ENCODE data around the gene TUFT1.

TUFT1 gene

GRCh38 chr1:151540021-151540981, at the start of gene TUFT1:
TSS of gene TUFT1 (plus strand) at chr1:151540309. CDS start at chr1:151540367, 58 bp downstream.
- peak; percentile 55 for DNase-seq

- DNase-seq, result no peak
These were observed 48.5 kb upstream of the TUFT1 start for GRCh38 chr1:151491641-151492040.

- DNase-seq, result no peak
These were observed 48.0 kb upstream of the TUFT1 start for GRCh38 chr1:151492120-151492519.

GRCh38 chr1:151493042-151493441, 47.1 kb upstream of the TUFT1 start:
- DNase-seq, result no peak

- DNase-seq, result no peak
These were observed 45.3 kb upstream of the TUFT1 start for GRCh38 chr1:151494741-151495281.

- no peak for DNase-seq
These were observed 44.8 kb upstream of the TUFT1 start for GRCh38 chr1:151495316-151495715.

- DNase-seq, result no peak
These were observed 40.7 kb upstream of the TUFT1 start for GRCh38 chr1:151499365-151499764.

- no peak for DNase-seq
These were observed 40.2 kb upstream of the TUFT1 start for GRCh38 chr1:151499930-151500329.

- DNase-seq, result no peak
These were observed 38.6 kb upstream of the TUFT1 start for GRCh38 chr1:151501474-151501873.

- no peak for DNase-seq
These were observed 37.9 kb upstream of the TUFT1 start for GRCh38 chr1:151502035-151502700.

GRCh38 chr1:151502859-151503780, 37.0 kb upstream of the TUFT1 start:
- DNase-seq, result no peak

GRCh38 chr1:151504252-151504651, 35.9 kb upstream of the TUFT1 start:
- DNase-seq, result no peak

GRCh38 chr1:151504759-151505158, 35.4 kb upstream of the TUFT1 start:
- DNase-seq, result no peak

- no peak for DNase-seq
These were observed 31.3 kb upstream of the TUFT1 start for GRCh38 chr1:151508833-151509232.

- no peak for DNase-seq
These were observed 30.6 kb upstream of the TUFT1 start for GRCh38 chr1:151509350-151510019.

GRCh38 chr1:151510020-151510405, 30.1 kb upstream of the TUFT1 start:
- no peak for DNase-seq

GRCh38 chr1:151510614-151510956, 29.5 kb upstream of the TUFT1 start:
- no peak for DNase-seq

GRCh38 chr1:151510957-151511635, 29.0 kb upstream of the TUFT1 start, which contains the start of gene CGN:
TSS of gene CGN (plus strand) at chr1:151511387. CDS start at chr1:151518520, 7,133 bp downstream.
- DNase-seq, result no peak

- no peak for DNase-seq
These were observed 28.4 kb upstream of the TUFT1 start for GRCh38 chr1:151511636-151512215.

GRCh38 chr1:151512326-151512725, 27.8 kb upstream of the TUFT1 start:
- DNase-seq, result no peak
